ENCODE results near the gene CDH23. TPM values are rescaled to one million over a fixed set of nuclear protein-coding genes. Genes with fewer than 3 reads are reported as not detected.

The CDH23 gene
- total RNA-seq, 4 donors from 2014 or later, result 2.9 to 16.1 (median 5.9) TPM

GRCh38 chr10:71799608-71800453 lies 403.1 kb downstream of the CDH23 start:
- WGBS, 2 donors (ENCODE audit: low coverage in 1 of 2), result 65% methylated on average over 3 of the region's 3 CpGs; no CpG with 5 or more reads in 1 of the 2 donors
- DNase-seq, result peak; percentile 59
- intact Hi-C loops (cut with DNase I; ENCODE audit: low total_unique reads), result loop anchor here (10.0 kb wide), 1 partner anchor 105 kb away; no protein-coding TSS in a partner anchor
- peaks cover 0 to 6% (median 0%) of the 10 kb centered on the region in 4 donors for H3K4me1 ChIP-seq
- no peaks in the 10 kb centered on the region for H3K9me3 ChIP-seq
- H3K27me3 ChIP-seq, result no peaks in the 10 kb centered on the region
- no peak overlapping the region for H3K4me3 ChIP-seq
- H3K36me3 ChIP-seq, result no peaks in the 10 kb centered on the region
- in situ Hi-C loops (cut with MboI; ENCODE audit: low pct_ligation_motif_present in 1 of 4, low pct_unique_long_range_greater_than_20kb in 1 of 4, low sequenced_read_pairs in 3 of 4), result loop anchor here (25.0 kb wide), 3 partner anchors 88 to 488 kb away; partner anchors contain the start of genes CDH23 (in 3 of the 4), C10orf105 (in 1 of the 4) and SLC29A3 (in 1 of the 4)
- TF ChIP-seq CTCF (IDR thresholded peaks at IDR 0.05) (no peak), EP300 (IDR thresholded peaks at IDR 0.05; ENCODE audit: low read depth) (no peak), POLR2A (IDR thresholded peaks at IDR 0.05) (no peak), POLR2AphosphoS5 (IDR thresholded peaks at IDR 0.05) (no peak)
- no peak overlapping the region for H3K27ac ChIP-seq

DNA sequence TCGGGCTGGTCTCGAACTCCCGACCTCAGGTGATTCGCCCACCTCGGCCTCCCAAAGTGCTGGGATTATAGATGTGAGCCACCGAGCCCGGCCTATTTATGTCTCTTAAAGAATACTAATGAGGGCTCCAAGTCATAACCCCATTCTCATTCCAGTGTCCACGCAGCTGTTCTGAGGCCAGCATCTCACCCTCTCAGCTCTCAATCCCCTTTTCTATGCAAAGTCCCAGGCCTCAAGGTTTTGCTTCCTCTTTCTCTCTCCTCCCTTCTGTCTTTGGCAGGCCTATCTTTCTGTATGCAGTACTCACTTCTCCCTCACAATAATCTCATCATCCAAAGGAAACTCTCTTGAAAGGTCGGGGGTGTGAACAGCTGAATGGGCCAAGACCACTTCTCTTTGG lies 404.6 kb downstream of the CDH23 start:
- peaks cover 0 to 13% (median 0%) of the 10 kb centered on the region in 4 donors for H3K4me1 ChIP-seq
- H3K9me3 ChIP-seq, result no peaks in the 10 kb centered on the region
- intact Hi-C loops (cut with DNase I; ENCODE audit: low total_unique reads) (loop anchor here (10.0 kb wide), 1 partner anchor 107 kb away; no protein-coding TSS in a partner anchor), in situ Hi-C loops (cut with MboI; ENCODE audit: low pct_ligation_motif_present in 1 of 4, low pct_unique_long_range_greater_than_20kb in 1 of 4, low sequenced_read_pairs in 3 of 4) (loop anchor here (25.0 kb wide), 3 partner anchors 89 to 489 kb away; partner anchors contain the start of genes CDH23 (in 3 of the 4), C10orf105 (in 1 of the 4) and SLC29A3 (in 1 of the 4))
- no peak overlapping the region for H3K4me3 ChIP-seq
- TF ChIP-seq EP300 (IDR thresholded peaks at IDR 0.05; ENCODE audit: low read depth) (no peak), CTCF (IDR thresholded peaks at IDR 0.05) (no peak), POLR2A (IDR thresholded peaks at IDR 0.05) (no peak), POLR2AphosphoS5 (IDR thresholded peaks at IDR 0.05) (no peak)
- WGBS, 2 donors (ENCODE audit: low coverage in 1 of 2), result 82 to 92% methylated on average over 4 to 9 of the region's 9 CpGs
- no peaks in the 10 kb centered on the region for H3K27me3 ChIP-seq
- no peak for DNase-seq
- H3K36me3 ChIP-seq, result no peaks in the 10 kb centered on the region
- no peak overlapping the region for H3K27ac ChIP-seq

DNA sequence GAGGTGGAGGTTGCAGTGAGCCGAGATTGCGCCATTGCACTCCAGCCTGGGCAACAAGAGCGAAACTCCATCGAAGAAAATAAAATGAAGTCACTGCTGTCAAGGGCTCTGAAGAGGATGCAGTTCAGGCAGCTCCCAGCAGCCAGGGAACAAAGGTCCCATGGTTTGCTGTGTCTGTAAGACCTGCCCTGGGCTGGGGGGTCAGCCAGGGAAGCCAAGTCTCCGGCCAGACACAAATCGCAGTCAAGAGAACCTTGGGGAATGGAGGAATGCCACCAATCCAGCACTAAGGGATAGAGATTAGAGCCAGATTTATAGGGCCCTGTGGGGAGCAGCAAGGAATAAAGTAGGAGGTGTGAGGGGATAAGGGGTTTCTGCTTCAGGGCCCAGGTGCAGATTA lies 405.5 kb downstream of the CDH23 start:
- intact Hi-C loops (cut with DNase I; ENCODE audit: low total_unique reads), result loop anchor here (10.0 kb wide), 1 partner anchor 107 kb away; no protein-coding TSS in a partner anchor

More for the DNA sequence above, 405.5 kb downstream of the CDH23 start:
- 87 to 97% methylated on average over 5 to 6 of the region's 6 CpGs for WGBS, 2 donors (ENCODE audit: low coverage in 1 of 2)
- no peak for TF ChIP-seq EP300 (IDR thresholded peaks at IDR 0.05; ENCODE audit: low read depth)
- TF ChIP-seq POLR2A (IDR thresholded peaks at IDR 0.05), result no peak
- no peak for TF ChIP-seq POLR2AphosphoS5 (IDR thresholded peaks at IDR 0.05)
- TF ChIP-seq CTCF (IDR thresholded peaks at IDR 0.05), result no peak
- no peak for DNase-seq
- H3K4me3 ChIP-seq, result no peak overlapping the region
- no peaks in the 10 kb centered on the region for H3K36me3 ChIP-seq
- peaks cover 0 to 19% (median 0%) of the 10 kb centered on the region in 4 donors for H3K4me1 ChIP-seq
- no peak overlapping the region for H3K27ac ChIP-seq
- in situ Hi-C loops (cut with MboI; ENCODE audit: low pct_ligation_motif_present in 1 of 4, low pct_unique_long_range_greater_than_20kb in 1 of 4, low sequenced_read_pairs in 3 of 4), result loop anchor here (25.0 kb wide), 3 partner anchors 90 to 490 kb away; partner anchors contain the start of genes CDH23 (in 3 of the 4), C10orf105 (in 1 of the 4) and SLC29A3 (in 1 of the 4)
- no peaks in the 10 kb centered on the region for H3K9me3 ChIP-seq
- H3K27me3 ChIP-seq, result no peaks in the 10 kb centered on the region

Data from transverse colon (tissue), 4 donors.